CD4-positive, alpha-beta T cell treated with Interleukin-17A for 4 hours (primary cell): ENCODE results near the gene RAD51D.
"Not testable (repeated sequence)": the region's sequence is repeated elsewhere in the genome, so short reads cannot be mapped to it uniquely, and the experiment has no call there.

Source experiments
- DNase-seq: peaks from one replicate; pipeline ENCODE4 v3.0.0-alpha.2; 2020; ENCODE audit warnings: mixed read lengths

The RAD51D gene

DNA sequence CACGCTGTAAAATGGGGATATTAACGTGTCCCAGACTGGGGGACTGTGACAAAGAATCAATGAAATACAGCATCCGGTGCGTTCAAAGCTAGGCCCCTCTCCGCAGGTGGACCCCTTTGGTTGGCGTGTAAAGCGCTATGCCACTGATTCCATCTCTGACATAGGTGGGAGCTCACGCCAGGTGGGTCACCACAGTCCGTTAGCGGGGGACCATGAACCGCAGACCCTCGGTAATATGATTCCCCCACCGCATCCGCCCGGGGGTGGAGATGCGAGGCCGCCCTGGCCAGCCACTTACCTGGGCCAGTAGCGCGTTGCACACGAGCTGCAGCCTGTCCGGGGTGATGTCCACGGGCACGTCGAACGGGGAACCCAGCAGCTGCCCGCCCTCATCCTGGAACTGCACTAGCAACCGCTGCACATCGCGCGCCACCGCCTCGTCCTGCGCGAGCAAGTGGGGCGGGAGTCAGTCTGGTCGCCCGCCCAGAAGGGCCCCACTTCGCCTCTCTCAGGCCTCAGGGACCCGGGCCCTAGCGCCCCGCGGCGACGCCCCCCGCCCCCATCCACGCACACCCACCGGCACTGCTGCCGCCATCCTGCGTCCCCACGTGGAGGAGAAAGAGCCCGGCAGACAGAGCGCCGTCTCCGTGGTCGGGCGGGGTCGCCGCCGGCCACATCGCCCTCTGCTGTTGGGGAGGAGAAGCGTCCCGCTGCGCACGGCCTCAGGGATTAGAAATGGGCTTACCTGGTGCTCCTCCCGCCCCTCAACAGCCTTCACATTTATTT is 22.2 kb upstream of the RAD51D start, which contains the start of gene NLE1:
NLE1 (minus strand) TSS at position 623 of the 786 bp plus-strand sequence; CDS start at position 595, 28 bp downstream.
- peak; percentile 89 for DNase-seq

DNA sequence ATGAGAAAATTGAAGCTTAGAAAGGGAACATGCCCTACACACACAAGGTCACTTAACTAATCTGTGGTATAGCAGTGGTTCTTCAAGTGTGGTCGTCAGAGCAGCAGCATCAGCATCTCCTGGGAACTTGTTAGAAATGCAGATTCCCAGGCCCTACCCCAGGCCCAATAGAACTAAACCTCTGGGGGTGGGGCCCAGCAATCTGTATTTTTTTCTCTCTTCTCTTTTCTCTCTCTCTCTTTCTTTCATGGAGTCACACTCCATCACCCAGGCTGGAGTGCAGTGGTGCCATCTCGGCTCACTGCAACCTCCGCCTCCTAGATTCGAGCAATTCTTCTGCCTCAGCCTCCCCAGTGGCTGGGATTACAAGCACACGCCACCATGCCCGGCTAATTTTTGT is 18.6 kb upstream of the RAD51D start:
- no peak for DNase-seq

DNA sequence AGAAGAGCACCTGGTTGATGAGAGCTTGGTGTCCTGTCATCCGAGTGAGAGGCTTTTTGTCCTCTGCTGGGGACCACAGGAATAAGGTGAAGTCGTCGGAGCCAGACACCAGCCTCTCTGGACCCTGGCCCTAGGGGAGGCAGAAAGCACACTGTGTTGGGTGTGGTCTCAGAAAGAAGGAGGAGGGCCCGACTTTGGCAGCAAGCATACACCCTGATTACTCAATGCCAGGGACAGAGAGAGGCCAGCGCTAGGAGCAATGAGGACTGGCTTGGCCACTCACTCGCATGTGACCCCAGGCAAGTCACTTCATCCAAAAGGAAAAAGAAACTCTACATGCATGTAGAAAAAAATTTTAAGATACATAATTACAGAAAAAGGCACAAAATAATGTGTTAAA is 15.7 kb upstream of the RAD51D start:
- no peak for DNase-seq

DNA sequence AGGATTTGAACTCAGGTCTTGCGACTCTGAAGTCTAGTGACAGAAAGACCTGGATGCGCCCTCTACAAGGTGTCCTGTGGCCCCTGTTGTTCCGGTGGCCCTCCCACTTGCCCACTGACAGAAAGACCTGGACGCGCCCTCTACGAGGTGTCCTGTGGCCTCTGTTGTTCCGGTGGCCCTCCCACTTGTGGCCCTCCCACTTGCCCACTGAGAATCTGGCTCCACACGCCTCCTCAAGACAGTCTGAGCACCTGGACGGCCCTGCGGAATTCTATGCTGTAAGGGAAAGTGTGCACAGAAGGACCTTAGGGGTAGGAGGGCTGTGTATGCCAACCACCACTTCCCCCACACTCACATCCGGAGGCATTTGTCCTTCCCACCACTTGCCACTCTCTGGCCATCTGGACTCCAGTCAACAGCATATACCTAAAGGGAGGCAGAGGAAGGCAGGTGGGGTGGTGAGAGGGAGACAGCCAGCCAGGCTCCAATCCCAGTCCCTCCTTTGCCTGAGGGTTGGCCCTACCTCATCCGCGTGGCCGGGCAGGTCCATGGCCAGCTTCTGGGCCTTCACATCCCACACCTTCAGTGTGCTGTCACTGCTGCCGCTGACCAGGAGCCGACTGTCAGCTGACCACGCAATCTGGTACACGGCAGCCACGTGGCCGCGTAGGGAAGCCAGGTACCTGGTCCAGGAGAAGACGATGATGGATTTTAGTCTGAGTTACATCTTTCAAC is 13.3 kb upstream of the RAD51D start:
- DNase-seq: no peak

DNA sequence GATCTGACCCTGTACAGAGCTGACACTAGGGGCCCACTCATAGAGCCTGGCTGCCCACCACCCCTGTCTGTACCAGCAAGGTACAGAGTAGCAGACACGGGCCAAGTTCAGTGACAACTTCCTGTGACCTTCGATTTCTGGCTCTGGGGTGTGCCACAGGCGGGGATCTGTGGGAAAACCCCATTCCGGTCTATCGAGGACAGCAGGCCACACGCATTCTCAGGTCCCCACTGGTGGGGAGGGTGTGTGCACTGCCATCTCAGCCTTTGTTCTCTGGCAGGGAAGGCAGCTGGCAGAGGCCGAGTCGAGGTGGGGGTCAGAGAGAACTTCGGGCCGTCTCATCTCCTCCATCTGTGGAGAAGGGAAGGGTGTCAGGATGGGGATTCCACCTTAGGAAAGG is 12.4 kb upstream of the RAD51D start:
- no peak for DNase-seq

DNA sequence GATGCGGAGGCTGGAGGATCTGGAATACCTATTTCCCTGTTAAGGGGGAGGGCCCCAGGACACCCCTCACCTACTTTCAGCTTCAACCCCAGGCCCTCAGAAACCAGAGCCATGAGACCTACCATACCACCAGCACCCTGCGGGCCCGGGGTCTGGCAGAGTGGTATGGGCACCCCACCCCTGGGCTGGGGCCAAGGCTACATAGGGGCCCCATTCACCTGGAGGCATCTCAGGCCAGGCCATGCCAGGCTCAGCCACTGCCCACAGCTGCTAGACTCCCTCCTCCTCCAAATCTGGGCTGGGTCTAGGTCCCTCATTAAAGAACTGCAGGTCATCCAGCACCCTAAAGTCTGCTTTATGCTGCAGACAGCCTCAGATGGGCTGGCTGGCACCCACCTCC is 10.7 kb upstream of the RAD51D start:
- no peak for DNase-seq

DNA sequence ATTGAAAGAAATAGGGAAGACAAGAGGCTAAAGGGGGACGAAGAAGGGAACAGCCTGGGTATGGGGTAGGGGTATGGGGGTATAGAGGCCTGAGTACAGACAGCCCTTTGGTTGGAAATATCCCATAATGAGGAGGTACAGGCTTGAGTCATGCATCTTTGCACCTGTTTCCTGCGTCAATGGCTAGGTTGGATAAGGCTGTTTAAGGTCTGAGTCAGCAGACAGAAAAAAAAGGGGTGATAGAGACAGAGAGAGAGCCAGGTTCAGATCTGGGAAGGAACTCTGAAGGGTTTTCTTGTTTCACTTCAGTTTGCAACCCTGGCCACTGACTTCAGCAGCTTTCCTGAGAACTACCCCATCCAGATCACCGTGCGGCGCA is 10.3 kb upstream of the RAD51D start:
- DNase-seq: no peak

DNA sequence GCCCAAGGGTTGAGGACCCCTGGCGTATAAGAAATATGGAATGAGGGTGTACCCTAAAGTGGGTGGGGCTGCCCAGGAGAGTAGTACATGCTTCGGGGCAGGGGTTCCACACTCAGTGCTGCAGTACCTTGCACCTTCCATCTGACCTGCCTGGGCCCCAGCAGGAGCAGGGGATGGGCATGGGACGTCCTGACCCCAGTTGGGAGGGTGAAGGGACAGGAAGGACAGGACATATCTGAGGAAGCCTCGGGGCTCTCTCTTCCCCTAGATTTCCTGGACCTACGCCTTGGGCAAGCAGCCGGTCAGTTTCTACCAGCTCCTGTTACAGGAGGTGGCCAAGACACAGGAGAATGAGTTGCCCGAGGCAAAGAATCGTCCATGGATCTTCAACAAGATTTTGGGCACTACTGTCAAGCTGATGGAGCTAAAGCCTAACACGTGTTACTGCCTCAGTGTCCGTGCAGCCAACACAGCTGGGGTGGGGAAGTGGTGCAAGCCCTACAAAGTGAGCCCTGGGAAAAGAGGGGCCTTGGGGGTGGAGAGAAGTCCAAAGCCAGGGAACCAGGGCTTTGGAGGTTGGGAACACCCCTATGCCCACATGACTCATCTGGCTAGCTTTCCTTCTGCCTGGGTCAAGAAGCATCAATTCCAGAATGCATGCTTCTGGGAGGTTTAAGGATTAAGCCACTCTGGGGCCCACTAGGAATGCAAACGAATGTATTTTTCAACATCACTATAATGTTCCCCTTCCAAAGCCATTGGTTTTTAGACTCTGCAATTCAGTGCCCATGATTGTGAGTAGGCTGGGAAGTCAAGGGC is 9.7 kb upstream of the RAD51D start:
- DNase-seq: no peak

DNA sequence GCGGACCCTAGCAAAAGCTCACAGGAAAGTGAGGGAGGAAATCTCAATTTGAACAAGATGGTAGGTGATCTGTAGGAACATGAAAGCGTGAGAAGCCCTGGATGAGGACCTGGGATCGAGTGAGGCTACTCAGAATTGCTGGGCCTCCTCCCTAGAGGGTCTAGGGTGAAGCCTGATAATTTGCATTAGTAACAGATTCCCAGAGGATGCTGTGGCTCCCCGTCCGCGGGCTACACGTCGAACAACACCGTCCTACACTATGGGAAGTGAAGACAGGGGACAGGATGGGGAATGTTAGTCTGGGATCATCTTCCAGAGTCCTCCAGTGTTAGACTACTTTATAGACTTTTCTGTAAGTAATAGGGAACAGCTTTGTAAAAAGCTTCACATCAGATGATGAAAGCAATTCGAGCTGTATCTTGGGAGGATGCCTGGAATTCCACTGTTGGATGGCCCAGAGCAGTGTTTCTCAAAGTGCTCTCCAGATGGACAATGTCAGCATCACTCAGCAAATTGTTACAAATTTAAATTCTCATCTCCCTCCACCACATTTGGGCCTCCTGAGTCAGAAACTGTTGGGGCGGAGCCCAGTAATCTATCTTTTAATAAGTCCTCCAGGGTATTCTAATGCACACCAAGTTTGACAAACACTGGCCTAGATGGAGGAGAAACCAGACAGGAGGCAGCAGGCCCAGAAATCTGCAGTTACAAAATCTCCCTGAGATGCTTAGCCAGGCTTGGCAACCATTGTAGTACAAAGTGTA is 8.3 kb upstream of the RAD51D start:
- no peak for DNase-seq

DNA sequence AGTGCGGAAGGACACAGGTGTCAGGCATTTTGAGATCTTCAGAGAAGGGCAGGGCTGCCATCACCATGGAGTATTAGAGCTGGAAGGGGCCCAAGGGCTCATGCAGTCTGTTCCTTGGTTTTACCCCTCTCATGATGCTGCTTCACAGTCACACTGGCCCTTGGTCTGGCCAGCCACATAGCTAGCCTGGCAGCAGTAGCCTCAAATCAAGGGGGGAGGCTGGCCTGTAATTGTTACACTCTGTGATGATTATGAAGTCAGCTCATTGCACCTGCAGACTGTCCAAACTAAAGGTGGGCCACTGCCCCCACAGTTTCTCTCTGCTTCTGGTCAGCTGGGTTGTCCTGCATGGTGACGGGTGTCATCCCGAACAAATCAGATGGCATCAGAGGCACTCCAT is 1.7 kb upstream of the RAD51D start, which contains the start of gene FNDC8:
FNDC8 (plus strand) TSS at position 301 of the 400 bp plus-strand sequence; CDS start at position 380, 79 bp downstream.
- DNase-seq: no peak

DNA sequence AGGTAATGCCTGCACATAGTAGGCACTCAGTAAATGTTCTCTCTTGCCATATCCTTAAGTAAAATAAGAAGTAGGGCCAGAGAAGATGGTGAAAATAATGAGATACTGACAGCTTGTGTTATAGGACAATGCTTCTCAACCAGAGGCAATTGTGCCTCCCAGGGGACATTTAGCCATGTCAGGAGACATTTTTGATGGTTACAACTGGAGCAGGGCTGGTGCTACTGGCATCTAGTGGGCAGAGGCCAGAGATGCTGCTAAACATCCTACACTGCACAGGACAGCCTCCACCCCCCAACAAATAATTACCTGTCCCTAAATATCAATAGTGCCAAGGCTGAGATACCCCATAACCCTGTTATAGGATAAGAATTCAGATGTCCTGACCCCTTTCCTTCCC is 1.7 kb downstream of the RAD51D start:
- peak; percentile 41 for DNase-seq

DNA sequence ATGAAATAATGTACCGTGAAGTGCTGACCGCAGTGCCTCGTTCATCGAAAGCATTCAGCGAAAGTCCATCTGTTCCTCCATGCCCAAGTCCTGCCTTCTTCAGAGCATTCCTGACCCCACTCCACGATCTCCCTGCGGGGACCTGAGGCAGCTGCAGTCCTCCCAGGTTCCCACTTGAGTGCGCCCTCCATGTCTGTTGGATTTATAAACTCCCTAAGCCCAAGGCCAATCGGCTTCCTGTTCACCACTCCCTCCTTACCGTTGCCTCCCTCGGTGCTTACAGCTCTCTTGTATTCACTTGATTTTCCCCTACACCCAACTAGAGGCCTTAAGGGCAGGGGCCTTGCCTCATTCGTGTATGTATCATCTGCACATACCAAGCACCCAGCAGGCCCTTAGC is 2.8 kb downstream of the RAD51D start:
- no peak for DNase-seq

DNA sequence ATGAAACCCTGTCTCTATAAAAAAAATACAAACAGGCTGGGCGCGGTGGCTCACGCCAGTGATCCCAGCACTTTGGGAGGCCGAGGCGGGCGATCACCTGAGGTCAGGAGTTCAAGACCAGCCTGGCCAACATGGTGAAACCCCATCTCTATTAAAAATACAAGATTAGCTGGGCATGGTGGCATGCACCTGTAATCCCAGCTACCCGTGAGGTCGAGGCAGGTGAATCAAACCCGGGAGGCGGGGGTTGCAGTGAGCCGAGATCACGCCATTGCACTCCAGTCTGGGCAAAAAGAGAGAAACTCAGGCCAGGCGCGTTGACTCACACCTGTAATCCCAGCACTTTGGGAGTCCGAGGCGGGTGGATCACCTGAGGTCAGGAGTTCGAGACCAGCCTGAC is 8.9 kb downstream of the RAD51D start:
- not testable (repeated sequence) for DNase-seq

DNA sequence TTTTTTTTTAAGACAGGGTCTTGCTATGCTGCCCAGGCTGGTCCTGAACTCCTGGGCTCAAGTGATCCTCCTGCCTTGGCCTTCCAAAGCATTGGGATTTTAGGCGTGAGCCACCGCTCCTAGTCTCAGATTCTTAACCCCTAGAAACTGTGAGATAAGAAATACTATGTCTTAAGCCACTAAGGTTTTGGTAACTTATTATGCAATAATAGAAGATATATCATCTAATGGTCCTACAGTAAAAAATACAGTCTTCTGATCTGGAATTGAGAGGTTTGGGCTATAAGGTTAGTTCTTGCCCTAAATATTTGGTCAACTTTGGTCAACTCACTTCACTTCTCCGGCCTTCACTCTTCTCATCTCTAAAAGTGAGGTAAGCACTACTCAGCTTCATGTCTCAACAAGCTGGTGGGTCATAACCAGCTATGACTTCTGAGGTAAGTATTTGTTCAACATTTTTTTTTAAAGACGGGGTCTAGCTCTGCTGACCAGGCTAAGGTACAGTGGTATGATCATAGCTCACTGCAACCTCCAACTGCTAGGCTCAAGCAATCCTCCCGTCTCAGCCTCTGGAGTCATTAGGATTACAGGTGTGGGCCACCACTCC is 14.7 kb downstream of the RAD51D start:
- DNase-seq: no peak

DNA sequence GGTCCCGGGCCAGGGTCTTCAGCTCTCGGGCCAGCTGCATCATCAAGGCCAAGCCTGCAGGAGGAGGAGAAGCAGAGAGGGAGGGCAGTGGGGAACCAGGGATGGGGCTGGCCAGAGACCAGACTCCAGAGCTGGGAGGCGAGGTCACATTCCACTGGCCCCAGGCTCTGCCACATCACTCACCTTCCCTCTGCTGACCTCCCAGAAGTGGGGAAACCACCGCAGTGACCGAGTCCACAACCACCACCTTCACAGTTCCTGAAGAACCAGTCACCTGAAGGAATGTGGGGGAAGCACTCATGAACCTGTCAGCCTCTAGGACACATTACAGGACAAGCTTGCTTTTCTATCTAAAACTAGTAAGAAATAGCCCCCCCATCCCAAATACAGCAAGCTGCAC is 16.4 kb downstream of the RAD51D start:
- no peak for DNase-seq

DNA sequence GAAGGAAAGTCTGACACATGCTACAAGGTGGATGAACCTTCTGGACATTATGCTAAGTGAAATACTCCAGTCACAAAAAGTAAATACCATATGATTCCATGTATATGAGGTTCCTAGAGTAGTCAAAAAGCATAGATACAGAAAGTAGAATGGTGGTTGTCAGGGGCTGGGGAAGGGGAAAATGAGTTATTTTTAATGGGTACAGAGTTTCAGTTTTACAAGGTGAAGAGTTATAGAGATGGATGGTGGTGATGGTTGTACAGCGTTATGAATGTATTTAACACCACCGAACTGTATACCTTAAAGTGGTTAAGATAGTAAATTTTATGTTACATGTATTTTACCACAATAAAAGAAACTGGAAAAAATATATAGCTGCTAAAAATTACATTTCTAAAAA is 17.9 kb downstream of the RAD51D start:
- DNase-seq: no peak

DNA sequence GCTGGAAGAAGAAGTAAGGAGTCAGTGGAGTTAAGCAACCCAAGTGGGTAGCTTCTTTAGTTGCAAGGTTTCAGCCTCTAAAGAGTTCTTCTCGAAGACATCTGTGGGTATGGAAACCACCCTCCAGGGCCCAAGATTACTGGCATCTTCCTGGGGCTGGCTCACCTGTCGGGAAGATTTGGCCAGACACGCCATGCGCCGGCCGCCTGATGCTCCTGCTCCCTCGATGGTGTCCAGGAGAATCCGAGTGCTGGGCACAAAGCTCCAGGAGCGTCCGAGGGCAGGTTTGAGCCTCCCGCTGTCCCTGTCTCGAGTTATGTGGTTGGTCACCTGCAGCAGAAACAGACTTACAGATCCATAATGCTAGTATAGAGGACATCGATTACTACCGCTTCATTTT is 18.6 kb downstream of the RAD51D start:
- no peak for DNase-seq

DNA sequence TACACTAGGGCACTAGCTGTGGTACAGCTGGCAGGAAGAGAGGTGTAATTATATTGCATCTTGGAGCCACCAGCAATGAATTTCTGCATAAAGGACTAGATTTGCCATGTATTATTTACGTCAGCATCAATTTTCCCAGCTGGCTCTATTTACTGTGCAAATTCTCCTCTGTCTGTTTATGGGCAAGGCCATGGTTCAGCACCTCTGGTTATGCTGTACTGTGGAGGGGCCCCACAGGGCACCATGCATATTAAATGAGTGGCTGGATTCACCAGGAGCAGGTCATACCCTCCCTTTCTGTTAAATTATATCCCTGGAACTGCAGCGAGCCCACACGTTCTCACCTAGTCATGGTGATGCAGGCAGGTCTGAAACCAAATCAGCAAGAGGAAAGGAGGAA is 19.8 kb downstream of the RAD51D start:
- DNase-seq: no peak

DNA sequence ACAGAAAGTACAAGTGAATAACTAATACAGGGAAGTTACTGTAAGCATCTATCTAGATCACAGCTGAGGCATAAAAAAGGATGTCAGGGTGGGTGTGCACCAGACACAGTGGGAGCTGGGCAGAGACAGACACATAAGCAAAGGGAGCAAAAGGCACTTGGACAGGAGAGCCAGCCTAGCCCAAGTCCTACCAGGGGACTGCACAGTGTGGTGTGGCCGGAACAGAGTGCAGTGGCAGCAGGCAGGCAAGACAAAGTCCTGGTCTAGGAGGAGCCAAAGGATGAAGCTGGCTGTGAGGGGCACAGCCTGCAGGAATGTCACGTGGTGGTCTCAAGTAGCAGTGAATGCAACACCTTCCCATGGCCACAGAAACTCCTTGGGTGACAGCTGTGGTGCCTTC is 21.9 kb downstream of the RAD51D start:
- no peak for DNase-seq

DNA sequence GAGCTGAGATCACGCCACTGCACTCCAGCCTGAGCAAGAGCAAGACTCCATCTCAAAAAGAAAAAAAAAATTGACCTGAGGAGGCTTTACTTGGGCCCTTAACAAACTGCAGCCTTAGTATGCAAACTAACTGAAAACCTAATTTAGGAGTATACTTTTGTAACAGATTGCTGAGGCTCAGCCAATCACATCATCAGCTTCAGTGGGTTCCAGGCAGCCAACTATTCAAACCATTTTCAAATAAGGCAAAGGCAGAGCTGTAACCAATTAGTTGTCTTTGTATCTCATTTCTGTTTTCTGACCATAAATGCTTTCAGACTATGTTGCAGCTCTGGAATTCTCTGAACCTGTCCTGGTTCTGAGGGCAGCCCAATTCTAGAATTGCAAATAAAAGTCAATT is 23.9 kb downstream of the RAD51D start:
- no peak for DNase-seq

DNA sequence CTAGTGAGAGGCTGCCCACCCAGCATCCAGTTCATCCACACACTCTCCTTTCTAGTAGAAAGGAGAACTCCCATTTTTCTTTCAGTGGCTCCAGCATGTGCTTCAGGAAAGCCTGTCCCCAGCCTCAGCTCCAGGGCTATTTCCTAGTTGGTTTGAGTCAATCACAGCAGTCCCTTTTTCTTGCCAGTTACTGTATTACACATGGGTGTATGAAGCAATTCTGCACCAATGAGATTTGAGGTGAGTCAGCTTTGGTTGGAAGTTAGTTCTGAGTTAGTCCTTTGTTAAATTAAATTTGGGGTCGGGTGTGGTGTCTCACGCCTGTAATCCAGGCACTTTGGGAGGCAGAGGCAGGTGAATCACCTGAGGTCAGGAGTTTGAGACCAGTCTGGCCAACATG is 24.8 kb downstream of the RAD51D start:
- no peak for DNase-seq

DNA sequence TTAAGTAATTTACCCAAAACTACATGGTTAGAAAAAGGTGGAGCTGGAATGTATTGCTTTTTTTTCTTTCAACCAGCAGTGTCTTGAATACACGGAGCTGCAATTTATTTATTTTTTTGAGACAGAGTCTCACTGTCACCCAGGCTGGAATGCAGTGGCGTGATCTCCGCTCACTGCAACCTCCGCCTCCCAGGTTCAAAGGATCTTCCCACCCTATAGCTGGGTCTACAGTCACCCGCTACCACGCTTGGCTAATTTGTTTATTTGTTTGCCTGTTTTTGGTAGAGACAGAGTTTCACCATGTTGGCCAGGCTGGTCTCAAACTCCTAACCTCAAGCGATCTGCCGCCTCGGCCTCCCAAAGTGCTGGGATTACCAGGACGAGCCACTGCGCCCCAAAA is 29.0 kb downstream of the RAD51D start:
- DNase-seq: not testable (repeated sequence)
